GM12872 (cell line): ENCODE measurements around the gene CPA2.

Source experiments
- CTCF ChIP-seq: IDR thresholded peaks from 3 replicates; pipeline ENCODE4 v1.5.1; 2011; ENCODE audit warnings: low read depth, mild to moderate bottlenecking, low read length, moderate library complexity; ENCODE audit not compliant: insufficient read depth

The CPA2 gene

DNA sequence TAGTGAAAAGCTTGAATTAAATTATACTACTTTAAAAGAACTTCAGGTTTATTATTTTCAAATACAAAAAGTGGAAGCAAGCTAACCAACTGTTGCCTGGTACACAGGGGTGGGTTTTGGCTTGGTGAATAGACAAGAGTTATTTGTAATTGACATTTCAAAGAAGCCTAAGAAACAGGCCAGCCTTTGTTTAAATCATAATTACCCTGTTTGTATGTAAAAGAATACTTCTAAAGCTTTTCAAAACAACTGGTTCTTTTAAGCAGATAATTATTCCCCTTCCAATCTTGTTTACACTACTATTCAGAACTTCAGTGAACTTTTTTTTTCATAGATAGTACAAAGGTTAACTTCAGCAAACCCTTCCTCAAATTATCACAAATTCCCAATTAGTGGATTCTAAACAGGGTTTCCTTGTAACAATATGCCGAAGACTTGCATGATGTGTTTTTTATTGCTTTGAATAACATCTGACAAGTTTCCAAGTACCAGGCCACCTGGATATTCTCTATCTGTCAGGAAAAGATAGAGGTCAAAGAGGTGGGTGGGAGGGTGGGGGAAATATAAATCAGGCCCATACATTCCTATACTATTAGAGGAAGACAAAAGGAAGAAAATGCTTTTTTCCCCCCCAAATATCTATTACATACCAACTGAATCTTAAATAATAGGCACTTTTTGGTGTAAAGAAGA is 38.6 kb upstream of the CPA2 start:
- no peak for TF ChIP-seq CTCF

DNA sequence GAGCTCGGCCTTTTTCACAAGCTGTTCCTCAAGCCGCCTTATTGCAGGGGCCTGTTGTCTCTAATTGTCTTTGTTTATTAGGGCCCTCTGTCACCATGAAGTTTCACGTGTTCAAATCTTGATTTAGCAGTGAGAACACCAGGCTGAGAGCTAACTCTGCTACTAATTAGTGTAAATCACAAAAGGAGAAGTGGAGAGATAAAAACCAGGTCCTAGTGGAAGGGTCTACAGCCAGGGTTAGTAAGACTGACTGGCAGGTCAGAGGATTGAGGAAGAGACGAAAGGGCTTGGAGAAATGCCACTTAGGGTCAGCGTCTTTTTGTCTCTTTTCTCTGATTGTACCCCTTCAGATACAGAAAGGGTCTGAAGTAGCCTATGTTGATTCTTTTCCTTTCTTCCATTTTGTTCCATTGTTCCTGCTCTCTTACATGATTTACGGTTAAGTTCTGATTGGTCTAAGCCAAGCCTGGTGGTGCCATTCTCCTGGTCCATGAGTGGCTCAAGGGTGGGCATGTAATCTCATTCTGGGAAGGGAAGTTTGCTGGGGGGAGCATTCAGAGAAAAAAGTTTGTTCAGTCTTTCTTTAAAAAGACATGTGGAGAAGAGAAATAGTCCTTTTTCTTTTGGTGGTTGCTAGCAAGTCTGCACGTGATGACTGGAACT is 37.7 kb upstream of the CPA2 start:
- no peak for TF ChIP-seq CTCF

DNA sequence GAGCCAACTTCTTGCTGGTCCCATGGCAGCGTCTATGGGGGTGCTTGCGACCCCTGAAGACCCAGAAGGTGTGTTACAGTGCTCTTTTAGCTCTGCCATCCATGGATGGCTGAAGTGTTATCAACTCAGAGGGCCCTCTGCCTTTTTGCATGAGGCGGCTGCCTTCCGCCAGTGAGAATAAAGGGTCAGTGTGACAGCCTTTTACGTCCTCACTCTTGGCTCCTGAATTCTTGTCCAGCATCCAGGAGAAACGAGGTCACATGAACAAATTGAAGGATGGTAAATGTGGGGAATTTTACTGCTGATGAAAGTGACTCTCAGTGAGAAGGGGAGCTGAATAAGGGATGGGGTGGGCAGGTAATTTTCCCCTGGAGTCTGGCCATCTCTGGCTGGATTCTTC is 34.9 kb upstream of the CPA2 start:
- no peak for TF ChIP-seq CTCF

GRCh38 chr7:130232209-130232608 is 34.5 kb upstream of the CPA2 start:
- no peak for TF ChIP-seq CTCF

GRCh38 chr7:130234078-130234477 is 32.6 kb upstream of the CPA2 start:
- no peak for TF ChIP-seq CTCF

- no peak for TF ChIP-seq CTCF
These were observed 26.4 kb upstream of the CPA2 start for GRCh38 chr7:130240240-130240639.

GRCh38 chr7:130242198-130243014 is 24.3 kb upstream of the CPA2 start:
- TF ChIP-seq CTCF: peak; percentile 93
